Caco-2 (cell line): ENCODE data around the gene TOM1. TPM values are rescaled to one million over a fixed set of nuclear protein-coding genes. Genes with fewer than 3 reads are reported as not detected.

Source experiments
- BruUV-seq: library from RNA; stranded (reverse); fragments of 400-500 nt; replicated peaks from 2 replicates; lab custom pipeline; 2021; lab: Mats Ljungman, UMichigan
- CTCF ChIA-PET: fragments of 300-600 bp; sonication (Branson Sonifier 250); formaldehyde crosslinking; loops from one replicate; lab custom pipeline; 2022; ENCODE audit warnings: antibody characterized with exemption; lab: Charles Lee
- POLR2A ChIA-PET: fragments of 300-600 bp; sonication (Branson Sonifier 250); formaldehyde crosslinking; loops from one replicate; lab custom pipeline; 2022; ENCODE audit warnings: antibody characterized with exemption; lab: Charles Lee
- DNase-seq, 2 experiments: peaks; one replicate each; pipeline versions ENCODE4 v3.0.0 to v3.0.0-alpha.2; 2020 to 2022
- H3K27me3 ChIP-seq: replicated peaks from 2 replicates; pipeline ENCODE4 v1.6.0; 2011; ENCODE audit warnings: low read length; ENCODE audit not compliant: control insufficient read depth, insufficient read depth
- H3K36me3 ChIP-seq: 2 replicates; pipeline ENCODE4 v1.5.1; 2011; ENCODE audit warnings: low read length; ENCODE audit not compliant: control insufficient read depth, insufficient read depth
- H3K4me1 ChIP-seq: fragments of 250-450 bp; sonication (Bioruptor Pico); 2 replicates; pipeline ENCODE4 v1.5.1; 2020; ENCODE audit warnings: mild to moderate bottlenecking
- H3K4me3 ChIP-seq: 2 replicates; pipeline ENCODE4 v1.5.1; 2011; ENCODE audit warnings: low read depth, mild to moderate bottlenecking, control low read depth, low read length
- H3K9me3 ChIP-seq: fragments of 250-450 bp; sonication (Bioruptor Pico); 2 replicates; pipeline ENCODE4 v1.5.1; 2020; ENCODE audit warnings: mild to moderate bottlenecking, moderate library complexity
- H3K27ac Mint-ChIP-seq: one replicate; pipeline ENCODE4 v1.8.0; 2022; ENCODE audit warnings: mixed read lengths; ENCODE audit not compliant: unreplicated experiment
- H3K27me3 Mint-ChIP-seq: one replicate; pipeline ENCODE4 v1.8.0; 2022; ENCODE audit warnings: mixed read lengths; ENCODE audit not compliant: insufficient read depth, unreplicated experiment
- H3K36me3 Mint-ChIP-seq: one replicate; pipeline ENCODE4 v1.8.0; 2022; ENCODE audit warnings: mild to moderate bottlenecking, mixed read lengths; ENCODE audit not compliant: insufficient read depth, unreplicated experiment
- H3K4me1 Mint-ChIP-seq: one replicate; pipeline ENCODE4 v1.8.0; 2022; ENCODE audit warnings: low read depth, mixed read lengths; ENCODE audit not compliant: unreplicated experiment
- H3K4me3 Mint-ChIP-seq: one replicate; pipeline ENCODE4 v1.8.0; 2022; ENCODE audit warnings: mild to moderate bottlenecking, moderate library complexity, mixed read lengths; ENCODE audit not compliant: unreplicated experiment
- H3K9me3 Mint-ChIP-seq: one replicate; pipeline ENCODE4 v1.8.0; 2022; ENCODE audit warnings: mixed read lengths; ENCODE audit not compliant: unreplicated experiment
- CTCF ChIP-seq, 2 experiments: fragments of 200-600 bp in 1 of 2; IDR thresholded peaks; 1 replicate in 1 of 2; 2 replicates in 1 of 2; pipeline versions ENCODE4 v1.5.1 to v1.8.0; 2011 to 2022; ENCODE audit warnings: antibody characterized with exemption in 1 of 2, control low read depth in 1 of 2, inconsistent platforms in 1 of 2, low read depth in 1 of 2, low read length in 1 of 2, mild to moderate bottlenecking in 1 of 2, moderate library complexity in 1 of 2; ENCODE audit not compliant: insufficient read depth in 1 of 2, severe bottlenecking in 1 of 2, unreplicated experiment in 1 of 2
- intact Hi-C: fragments of 100-400 bp; cut with micrococcal nuclease; formaldehyde crosslinking; loops from one replicate; pipeline ENCODE4 v1.10.0; 2022; ENCODE audit not compliant: unreplicated experiment
- total RNA-seq: library from RNA; stranded (reverse); gene quantifications from 2 replicates; pipeline ENCODE4 v1.2.3, GENCODE V29; 2022

The TOM1 gene
- total RNA-seq, 1 experiment from 2014 or later, result 47.4 TPM

GRCh38 chr22:35314161-35314942 lies 14.7 kb downstream of the TOM1 start:
- Histone ChIP-seq H3K4me3 (no peak overlapping the region), H3K36me3 (peaks cover 1% of the 10 kb centered on the region; the same call in 1 of the 2 replicates), H3K27me3 (no peaks in the 10 kb centered on the region), H3K9me3 (no peaks in the 10 kb centered on the region), H3K4me1 (peaks cover 30% of the 10 kb centered on the region)
- Mint-ChIP-seq H3K4me3 (no peak overlapping the region), H3K27me3 (no peaks in the 10 kb centered on the region), H3K4me1 (peaks cover 14% of the 10 kb centered on the region), H3K36me3 (peaks cover 10% of the 10 kb centered on the region), H3K9me3 (no peaks in the 10 kb centered on the region), H3K27ac (peak overlapping the region; percentile 64)
- ChIA-PET POLR2A (no interaction called here), CTCF (no interaction called here)
- intact Hi-C loops, result no loop called here
- no TSS peak for BruUV-seq
- TF ChIP-seq CTCF (IDR thresholded peaks at IDR 0.05; ENCODE audit: insufficient read depth in 1 of 2, low read depth in 1 of 2, low read length in 1 of 2, severe bottlenecking in 1 of 2, unreplicated experiment in 1 of 2), result no peak
- DNase-seq, result peak in 1 of 2 experiments; percentile 16

- TF ChIP-seq CTCF (IDR thresholded peaks at IDR 0.05; ENCODE audit: insufficient read depth in 1 of 2, low read depth in 1 of 2, low read length in 1 of 2, severe bottlenecking in 1 of 2, unreplicated experiment in 1 of 2), result no peak
- Mint-ChIP-seq H3K27ac (peak overlapping the region; percentile 64), H3K27me3 (no peaks in the 10 kb centered on the region), H3K4me3 (no peak overlapping the region), H3K4me1 (peaks cover 14% of the 10 kb centered on the region), H3K36me3 (peaks cover 10% of the 10 kb centered on the region), H3K9me3 (no peaks in the 10 kb centered on the region)
- H3K27me3 ChIP-seq, result no peaks in the 10 kb centered on the region
- intact Hi-C loops, result no loop called here
- no peak overlapping the region for H3K4me3 ChIP-seq
- H3K4me1 ChIP-seq, result peaks cover 29% of the 10 kb centered on the region
- BruUV-seq, result no TSS peak
- CTCF ChIA-PET, result no interaction called here
- POLR2A ChIA-PET, result no interaction called here
- peak in 1 of 2 experiments; percentile 30 for DNase-seq
- no peaks in the 10 kb centered on the region for H3K9me3 ChIP-seq
- H3K36me3 ChIP-seq, result peaks cover 1% of the 10 kb centered on the region; the same call in 1 of the 2 replicates
Observed at GRCh38 chr22:35315141-35315854, 15.6 kb downstream of the TOM1 start.

- Histone ChIP-seq H3K27me3 (no peaks in the 10 kb centered on the region), H3K4me1 (peaks cover 21% of the 10 kb centered on the region), H3K36me3 (peaks cover 1% of the 10 kb centered on the region; the same call in 1 of the 2 replicates), H3K4me3 (no peak overlapping the region), H3K9me3 (no peaks in the 10 kb centered on the region)
- no TSS peak for BruUV-seq
- TF ChIP-seq CTCF (IDR thresholded peaks at IDR 0.05; ENCODE audit: insufficient read depth in 1 of 2, low read depth in 1 of 2, low read length in 1 of 2, severe bottlenecking in 1 of 2, unreplicated experiment in 1 of 2), result no peak
- no peak overlapping the region for H3K4me3 Mint-ChIP-seq
- POLR2A ChIA-PET, result no interaction called here
- peaks cover 6% of the 10 kb centered on the region for H3K4me1 Mint-ChIP-seq
- intact Hi-C loops, result no loop called here
- DNase-seq, result peak in 1 of 2 experiments; percentile 26
- H3K9me3 Mint-ChIP-seq, result no peaks in the 10 kb centered on the region
- CTCF ChIA-PET, result no interaction called here
- no peak overlapping the region for H3K27ac Mint-ChIP-seq
- H3K27me3 Mint-ChIP-seq, result no peaks in the 10 kb centered on the region
- H3K36me3 Mint-ChIP-seq, result peaks cover 10% of the 10 kb centered on the region
Observed at GRCh38 chr22:35315855-35316745, 16.4 kb downstream of the TOM1 start.
